22Rv1 (cell line): Measurements from ENCODE around the gene COL28A1.

Source experiments
- ZFX ChIP-seq: fragments of 450-650 bp; IDR thresholded peaks from 2 replicates; pipeline ENCODE4 v1.6.1; 2017; ENCODE audit warnings: antibody characterized with exemption, borderline replicate concordance
- TF ChIP-seq, protein P1 (sequence below): fragments of 450-650 bp; IDR thresholded peaks from 2 replicates; pipeline ENCODE4 v1.5.1; 2017; ENCODE audit warnings: mild to moderate bottlenecking

DNA sequence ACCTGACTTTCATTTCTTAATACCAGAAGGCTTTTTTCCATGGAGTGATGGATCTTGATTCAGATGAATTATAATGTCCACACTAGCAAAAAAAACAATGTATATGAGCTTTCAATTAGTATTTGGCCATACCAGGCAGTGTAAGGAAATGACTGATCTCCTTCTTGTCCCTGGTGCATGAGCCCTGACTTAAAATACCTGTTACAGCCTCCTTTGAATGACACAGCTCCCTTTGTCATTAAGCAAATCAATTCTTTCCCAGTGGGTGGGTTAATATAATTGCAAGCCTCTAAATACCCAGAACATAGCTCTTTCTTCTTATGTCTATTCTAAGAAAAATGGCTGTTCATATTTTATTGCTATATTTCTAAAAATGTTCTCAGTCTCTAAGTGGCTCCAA, 188.6 kb downstream of the COL28A1 start:
- TF ChIP-seq, protein P1, sequence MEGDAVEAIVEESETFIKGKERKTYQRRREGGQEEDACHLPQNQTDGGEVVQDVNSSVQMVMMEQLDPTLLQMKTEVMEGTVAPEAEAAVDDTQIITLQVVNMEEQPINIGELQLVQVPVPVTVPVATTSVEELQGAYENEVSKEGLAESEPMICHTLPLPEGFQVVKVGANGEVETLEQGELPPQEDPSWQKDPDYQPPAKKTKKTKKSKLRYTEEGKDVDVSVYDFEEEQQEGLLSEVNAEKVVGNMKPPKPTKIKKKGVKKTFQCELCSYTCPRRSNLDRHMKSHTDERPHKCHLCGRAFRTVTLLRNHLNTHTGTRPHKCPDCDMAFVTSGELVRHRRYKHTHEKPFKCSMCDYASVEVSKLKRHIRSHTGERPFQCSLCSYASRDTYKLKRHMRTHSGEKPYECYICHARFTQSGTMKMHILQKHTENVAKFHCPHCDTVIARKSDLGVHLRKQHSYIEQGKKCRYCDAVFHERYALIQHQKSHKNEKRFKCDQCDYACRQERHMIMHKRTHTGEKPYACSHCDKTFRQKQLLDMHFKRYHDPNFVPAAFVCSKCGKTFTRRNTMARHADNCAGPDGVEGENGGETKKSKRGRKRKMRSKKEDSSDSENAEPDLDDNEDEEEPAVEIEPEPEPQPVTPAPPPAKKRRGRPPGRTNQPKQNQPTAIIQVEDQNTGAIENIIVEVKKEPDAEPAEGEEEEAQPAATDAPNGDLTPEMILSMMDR, result no peak
- no peak for TF ChIP-seq ZFX
